ENCODE measurements around the gene RASAL2.

GRCh38 chr1:178339834-178340233 is 245.9 kb downstream of the RASAL2 start:
- no peak for TF ChIP-seq CTCF (conservative IDR thresholded peaks at IDR 0.05; ENCODE audit: low read length)
- no peak for TF ChIP-seq EZH2phosphoT487 (IDR thresholded peaks at IDR 0.05; ENCODE audit: borderline replicate concordance)

Measured in Loucy (cell line).